ENCODE results near the gene SNIP1.

DNA sequence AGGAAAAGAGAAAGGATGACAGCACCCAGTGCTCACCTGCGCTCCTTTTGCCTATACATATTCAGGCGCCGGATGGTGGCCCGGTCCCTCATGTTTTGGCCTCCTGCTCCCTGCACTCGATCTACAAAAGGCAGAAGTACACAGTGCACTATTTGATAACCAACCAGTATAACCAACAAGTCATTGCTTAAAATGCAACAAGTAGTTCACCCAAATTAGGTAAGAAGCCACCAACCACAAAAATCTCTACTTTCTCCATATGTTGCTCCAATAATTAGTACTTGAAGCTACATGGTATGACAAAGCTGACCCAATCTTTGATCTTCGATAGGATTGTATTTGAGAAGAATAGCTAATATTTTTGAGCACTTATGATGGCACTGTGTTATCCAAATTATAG is 39.6 kb upstream of the SNIP1 start:
- TF ChIP-seq GATA3 (IDR thresholded peaks at IDR 0.05; ENCODE audit: low read depth, low read length), result no peak
- no peak for TF ChIP-seq GATA2 (IDR thresholded peaks at IDR 0.05; ENCODE audit: low read depth, low read length)
